GM10847 (cell line): Measurements from ENCODE around the gene SH3RF1.

ENCODE experiments used
- POLR2A ChIP-seq: IDR thresholded peaks from 2 replicates; pipeline ENCODE4 v1.6.1; 2011; ENCODE audit not compliant: insufficient read length; ENCODE audit errors: extremely low read depth

Gene SH3RF1

GRCh38 chr4:169124661-169125060 is 146.1 kb downstream of the SH3RF1 start:
- TF ChIP-seq POLR2A: no peak

GRCh38 chr4:169122422-169122821 is 148.3 kb downstream of the SH3RF1 start:
- TF ChIP-seq POLR2A: no peak

GRCh38 chr4:169121861-169122382 is 148.8 kb downstream of the SH3RF1 start:
- no peak for TF ChIP-seq POLR2A

- TF ChIP-seq POLR2A: no peak
Observed at GRCh38 chr4:169120624-169121023, 150.1 kb downstream of the SH3RF1 start.

- TF ChIP-seq POLR2A: no peak
Observed at GRCh38 chr4:169119536-169119935, 151.2 kb downstream of the SH3RF1 start.

- no peak for TF ChIP-seq POLR2A
Observed at GRCh38 chr4:169117591-169118081, 153.1 kb downstream of the SH3RF1 start.

GRCh38 chr4:169116270-169116901 is 154.4 kb downstream of the SH3RF1 start:
- TF ChIP-seq POLR2A: no peak

- TF ChIP-seq POLR2A: no peak
Observed at GRCh38 chr4:169115897-169116254, 154.9 kb downstream of the SH3RF1 start.

GRCh38 chr4:169115144-169115896 is 155.4 kb downstream of the SH3RF1 start:
- TF ChIP-seq POLR2A: no peak

- no peak for TF ChIP-seq POLR2A
Observed at GRCh38 chr4:169114341-169114974, 156.3 kb downstream of the SH3RF1 start.

- no peak for TF ChIP-seq POLR2A
Observed at GRCh38 chr4:169110633-169111032, 160.1 kb downstream of the SH3RF1 start.

GRCh38 chr4:169109035-169109675 is 161.6 kb downstream of the SH3RF1 start:
- no peak for TF ChIP-seq POLR2A

- no peak for TF ChIP-seq POLR2A
Observed at GRCh38 chr4:169108303-169108702, 162.5 kb downstream of the SH3RF1 start.

GRCh38 chr4:169107528-169107927 is 163.2 kb downstream of the SH3RF1 start:
- TF ChIP-seq POLR2A: no peak

GRCh38 chr4:169106696-169107229 is 164.0 kb downstream of the SH3RF1 start:
- no peak for TF ChIP-seq POLR2A

- no peak for TF ChIP-seq POLR2A
Observed at GRCh38 chr4:169105620-169106019, 165.1 kb downstream of the SH3RF1 start.

GRCh38 chr4:169103966-169104412 is 166.8 kb downstream of the SH3RF1 start:
- TF ChIP-seq POLR2A: no peak
